ENCODE data around the gene BBOX1.

BBOX1 gene

DNA sequence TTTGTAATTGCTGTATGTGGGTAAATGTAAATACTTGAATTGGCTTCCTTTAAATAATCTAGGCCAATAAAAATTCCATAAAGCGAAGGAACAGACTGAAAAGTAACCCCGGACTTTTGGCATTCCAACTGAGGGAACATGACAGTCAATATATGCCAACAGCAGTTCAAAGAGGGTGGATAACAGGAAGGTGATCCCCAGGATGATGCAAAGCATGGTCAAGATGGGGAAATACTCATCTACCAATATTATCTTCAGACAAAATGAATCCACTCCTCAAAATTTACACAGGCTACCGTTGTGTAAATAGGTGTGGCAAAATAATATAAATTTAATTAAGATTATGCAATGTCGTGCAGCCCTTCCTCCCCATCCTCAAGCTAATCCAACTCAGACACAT lies 56.9 kb downstream of the BBOX1 start:
- Histone ChIP-seq H3K9me2 (ENCODE audit: low read depth, low read length) (no peaks in the 10 kb centered on the region), H3K9me3 (ENCODE audit: low read length) (peaks cover 2% of the 10 kb centered on the region; the same call in 1 of the 2 replicates), H3K9ac (ENCODE audit: low read length) (no peak overlapping the region), H3F3A (ENCODE audit: insufficient read depth, low read length) (no peaks in the 10 kb centered on the region), H3K27me3 (ENCODE audit: insufficient read depth, low read length) (no peaks in the 10 kb centered on the region), H3K27ac (ENCODE audit: low read depth, low read length, poor library complexity, severe bottlenecking) (no peak overlapping the region), H3K4me3 (ENCODE audit: low read depth, low read length, poor library complexity, severe bottlenecking) (no peak overlapping the region), H3K4me2 (ENCODE audit: low read length) (no peak overlapping the region), H3K4me1 (ENCODE audit: insufficient read depth, low read length, severe bottlenecking) (no peaks in the 10 kb centered on the region), H3K36me3 (ENCODE audit: insufficient read depth, low read length) (peaks cover 73% of the 10 kb centered on the region), H4K20me1 (ENCODE audit: insufficient read depth, low read length) (no peaks in the 10 kb centered on the region), H3K79me2 (ENCODE audit: insufficient read depth, low read length) (no peaks in the 10 kb centered on the region), H2AFZ (ENCODE audit: low read length) (no peak overlapping the region)
- TF ChIP-seq, protein P1, sequence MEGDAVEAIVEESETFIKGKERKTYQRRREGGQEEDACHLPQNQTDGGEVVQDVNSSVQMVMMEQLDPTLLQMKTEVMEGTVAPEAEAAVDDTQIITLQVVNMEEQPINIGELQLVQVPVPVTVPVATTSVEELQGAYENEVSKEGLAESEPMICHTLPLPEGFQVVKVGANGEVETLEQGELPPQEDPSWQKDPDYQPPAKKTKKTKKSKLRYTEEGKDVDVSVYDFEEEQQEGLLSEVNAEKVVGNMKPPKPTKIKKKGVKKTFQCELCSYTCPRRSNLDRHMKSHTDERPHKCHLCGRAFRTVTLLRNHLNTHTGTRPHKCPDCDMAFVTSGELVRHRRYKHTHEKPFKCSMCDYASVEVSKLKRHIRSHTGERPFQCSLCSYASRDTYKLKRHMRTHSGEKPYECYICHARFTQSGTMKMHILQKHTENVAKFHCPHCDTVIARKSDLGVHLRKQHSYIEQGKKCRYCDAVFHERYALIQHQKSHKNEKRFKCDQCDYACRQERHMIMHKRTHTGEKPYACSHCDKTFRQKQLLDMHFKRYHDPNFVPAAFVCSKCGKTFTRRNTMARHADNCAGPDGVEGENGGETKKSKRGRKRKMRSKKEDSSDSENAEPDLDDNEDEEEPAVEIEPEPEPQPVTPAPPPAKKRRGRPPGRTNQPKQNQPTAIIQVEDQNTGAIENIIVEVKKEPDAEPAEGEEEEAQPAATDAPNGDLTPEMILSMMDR (IDR thresholded peaks at IDR 0.05; ENCODE audit: low read length), result no peak
- TF ChIP-seq EZH2 (IDR thresholded peaks at IDR 0.05; ENCODE audit: borderline replicate concordance, low read length), result no peak

DNA sequence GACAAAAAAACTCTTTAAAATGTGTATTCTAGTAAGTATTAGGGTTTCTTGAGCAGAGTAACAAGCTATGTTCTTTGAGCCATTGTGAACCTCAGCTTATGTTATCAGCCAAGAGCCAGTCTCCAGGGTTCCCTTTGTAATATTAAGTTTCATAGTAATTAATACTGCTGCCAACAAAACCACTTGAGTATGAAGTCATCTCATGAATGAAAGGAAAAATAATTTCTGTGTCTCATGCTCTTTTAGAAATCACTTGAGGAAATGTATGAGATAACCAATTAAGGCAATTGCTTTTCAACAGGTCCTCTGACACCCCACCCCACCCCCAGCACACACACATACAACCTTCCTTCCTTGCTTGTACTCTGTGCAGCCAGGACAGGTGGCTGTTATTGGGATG lies 59.9 kb downstream of the BBOX1 start:
- Histone ChIP-seq H3K9me3 (ENCODE audit: low read length) (peaks cover 2% of the 10 kb centered on the region; the same call in 1 of the 2 replicates), H3K27me3 (ENCODE audit: insufficient read depth, low read length) (no peaks in the 10 kb centered on the region), H3K9ac (ENCODE audit: low read length) (no peak overlapping the region), H3K27ac (ENCODE audit: low read depth, low read length, poor library complexity, severe bottlenecking) (no peak overlapping the region), H2AFZ (ENCODE audit: low read length) (no peak overlapping the region), H3K79me2 (ENCODE audit: insufficient read depth, low read length) (no peaks in the 10 kb centered on the region), H3K4me2 (ENCODE audit: low read length) (no peak overlapping the region), H3K4me1 (ENCODE audit: insufficient read depth, low read length, severe bottlenecking) (no peaks in the 10 kb centered on the region), H3K36me3 (ENCODE audit: insufficient read depth, low read length) (peaks cover 53% of the 10 kb centered on the region), H4K20me1 (ENCODE audit: insufficient read depth, low read length) (no peaks in the 10 kb centered on the region), H3K9me2 (ENCODE audit: low read depth, low read length) (no peaks in the 10 kb centered on the region), H3F3A (ENCODE audit: insufficient read depth, low read length) (no peaks in the 10 kb centered on the region), H3K4me3 (ENCODE audit: low read depth, low read length, poor library complexity, severe bottlenecking) (no peak overlapping the region)
- TF ChIP-seq EZH2 (IDR thresholded peaks at IDR 0.05; ENCODE audit: borderline replicate concordance, low read length), result no peak
- TF ChIP-seq, protein P1 (IDR thresholded peaks at IDR 0.05; ENCODE audit: low read length), result no peak

DNA sequence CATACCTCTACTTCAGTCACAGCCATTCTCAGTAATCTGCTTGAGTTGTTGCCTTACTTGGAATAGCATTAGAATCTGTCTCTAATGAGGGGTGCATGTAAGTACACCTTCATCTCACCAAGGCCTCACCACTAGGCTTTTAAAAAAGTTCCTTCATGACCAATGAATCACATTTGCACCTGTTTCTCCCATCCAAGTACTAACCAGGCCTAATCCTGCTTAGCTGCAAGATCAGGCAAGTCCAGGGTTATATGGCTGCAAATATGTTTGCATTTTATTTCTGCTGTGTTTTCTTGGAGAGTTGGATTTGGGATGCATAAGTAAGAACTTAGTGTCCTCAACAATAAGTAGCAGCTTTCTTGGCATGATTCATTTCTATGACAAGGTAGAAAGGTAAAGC lies 66.9 kb downstream of the BBOX1 start:
- Histone ChIP-seq H3K9ac (ENCODE audit: low read length) (no peak overlapping the region), H3K4me2 (ENCODE audit: low read length) (no peak overlapping the region), H3K9me2 (ENCODE audit: low read depth, low read length) (no peaks in the 10 kb centered on the region), H3K9me3 (ENCODE audit: low read length) (0 out of 2 replicates have a peak, but pooled peaks cover 3% of the 10 kb centered on the region), H3K27ac (ENCODE audit: low read depth, low read length, poor library complexity, severe bottlenecking) (no peak overlapping the region), H4K20me1 (ENCODE audit: insufficient read depth, low read length) (no peaks in the 10 kb centered on the region), H3F3A (ENCODE audit: insufficient read depth, low read length) (no peaks in the 10 kb centered on the region), H3K4me3 (ENCODE audit: low read depth, low read length, poor library complexity, severe bottlenecking) (no peak overlapping the region), H3K36me3 (ENCODE audit: insufficient read depth, low read length) (peaks cover 30% of the 10 kb centered on the region), H3K79me2 (ENCODE audit: insufficient read depth, low read length) (no peaks in the 10 kb centered on the region), H2AFZ (ENCODE audit: low read length) (no peak overlapping the region), H3K4me1 (ENCODE audit: insufficient read depth, low read length, severe bottlenecking) (no peaks in the 10 kb centered on the region), H3K27me3 (ENCODE audit: insufficient read depth, low read length) (no peaks in the 10 kb centered on the region)
- no peak for TF ChIP-seq EZH2 (IDR thresholded peaks at IDR 0.05; ENCODE audit: borderline replicate concordance, low read length)
- TF ChIP-seq, protein P1 (IDR thresholded peaks at IDR 0.05; ENCODE audit: low read length), result no peak

Measured in OCI-LY1 (cell line).